ENCODE data around the gene ANO3. TPM values are rescaled to one million over a fixed set of nuclear protein-coding genes. Genes with fewer than 3 reads are reported as not detected.

ANO3 gene
- total RNA-seq, 6 experiments from 2014 or later, result 0.71 to 2.6 (median 1.4) TPM

- Histone ChIP-seq H3K4me3 (no peak overlapping the region), H3K9me3 (no peaks in the 10 kb centered on the region), H3K27me3 (no peaks in the 10 kb centered on the region), H3K36me3 (no peaks in the 10 kb centered on the region), H3K4me1 (no peaks in the 10 kb centered on the region), H3K27ac (no peak overlapping the region)
- intact Hi-C loops (cut with DNase I), result no loop called here
- no peak for TF ChIP-seq CTCF (IDR thresholded peaks at IDR 0.05)
- no peak for TF ChIP-seq POLR2A (IDR thresholded peaks at IDR 0.05)
- WGBS (ENCODE audit: insufficient coverage, low coverage, low lambda C conversion rate, missing lambda C conversion rate), result 38% methylated on average over 2 of the region's 2 CpGs
- ATAC-seq, result no peak
- DNase-seq, result no peak
These were observed 247.8 kb downstream of the ANO3 start for GRCh38 chr11:26579683-26580082.

GRCh38 chr11:26580929-26581328 is 249.0 kb downstream of the ANO3 start:
- Histone ChIP-seq H3K4me3 (no peak overlapping the region), H3K9me3 (no peaks in the 10 kb centered on the region), H3K27ac (no peak overlapping the region), H3K27me3 (no peaks in the 10 kb centered on the region), H3K36me3 (no peaks in the 10 kb centered on the region), H3K4me1 (no peaks in the 10 kb centered on the region)
- intact Hi-C loops (cut with DNase I), result no loop called here
- no peak for TF ChIP-seq CTCF (IDR thresholded peaks at IDR 0.05)
- no peak for TF ChIP-seq POLR2A (IDR thresholded peaks at IDR 0.05)
- DNase-seq (no peak), ATAC-seq (no peak)
- WGBS (ENCODE audit: insufficient coverage, low coverage, low lambda C conversion rate, missing lambda C conversion rate), result 60% methylated on average over 3 of the region's 3 CpGs

- ATAC-seq (no peak), DNase-seq (no peak)
- Histone ChIP-seq H3K4me1 (no peaks in the 10 kb centered on the region), H3K27ac (no peak overlapping the region), H3K36me3 (no peaks in the 10 kb centered on the region), H3K27me3 (no peaks in the 10 kb centered on the region), H3K9me3 (no peaks in the 10 kb centered on the region), H3K4me3 (no peak overlapping the region)
- intact Hi-C loops (cut with DNase I), result no loop called here
- TF ChIP-seq POLR2A (IDR thresholded peaks at IDR 0.05), result no peak
- TF ChIP-seq CTCF (IDR thresholded peaks at IDR 0.05), result no peak
- 55% methylated on average over 3 of the region's 3 CpGs for WGBS (ENCODE audit: insufficient coverage, low coverage, low lambda C conversion rate, missing lambda C conversion rate)
These were observed 251.6 kb downstream of the ANO3 start for GRCh38 chr11:26583550-26583949.

DNA sequence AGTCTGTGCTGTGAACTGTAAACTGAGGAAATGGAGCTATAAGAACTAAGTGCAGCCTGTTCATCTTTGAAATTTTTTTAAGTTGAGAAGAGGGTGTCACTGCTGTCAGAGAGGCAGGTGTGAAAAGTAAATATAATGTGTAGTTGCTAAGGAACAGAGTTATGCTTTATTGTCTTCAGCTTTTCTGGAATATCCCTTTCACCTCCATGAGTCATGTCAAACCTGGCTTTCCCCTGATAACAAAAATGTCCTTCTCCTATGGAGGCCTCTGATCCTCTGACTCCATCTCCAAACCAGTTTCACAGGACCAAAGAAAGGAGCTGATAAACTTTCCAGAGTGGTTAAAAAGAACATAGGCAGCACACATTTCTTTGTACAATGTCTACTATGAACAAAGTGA is 252.9 kb downstream of the ANO3 start:
- intact Hi-C loops (cut with DNase I), result no loop called here
- no peak overlapping the region for H3K4me3 ChIP-seq
- H3K27me3 ChIP-seq, result no peaks in the 10 kb centered on the region
- ATAC-seq, result no peak
- H3K36me3 ChIP-seq, result no peaks in the 10 kb centered on the region
- DNase-seq, result no peak
- H3K27ac ChIP-seq, result no peak overlapping the region
- no peaks in the 10 kb centered on the region for H3K4me1 ChIP-seq
- H3K9me3 ChIP-seq, result no peaks in the 10 kb centered on the region
- TF ChIP-seq CTCF (IDR thresholded peaks at IDR 0.05) (no peak), POLR2A (IDR thresholded peaks at IDR 0.05) (no peak)

DNA sequence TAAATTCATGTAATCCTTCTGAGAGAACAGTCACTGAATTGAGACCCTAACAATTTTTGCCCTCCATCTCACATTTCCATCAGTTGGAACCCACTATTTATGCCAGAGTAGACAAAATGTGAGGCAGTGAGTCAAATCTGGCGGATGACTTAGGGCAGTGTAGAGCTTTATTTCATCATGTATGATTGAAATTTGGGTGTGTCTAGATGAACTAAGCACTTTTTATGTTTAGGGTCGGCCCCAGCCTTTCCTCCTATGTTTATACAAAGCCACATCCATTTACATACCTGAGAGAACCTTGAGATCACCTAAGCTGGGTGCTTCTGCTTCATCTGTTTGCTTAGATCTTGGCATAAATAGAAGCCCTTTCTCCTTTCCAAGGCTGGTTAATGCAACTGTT is 255.1 kb downstream of the ANO3 start:
- DNase-seq (no peak), ATAC-seq (no peak)
- Histone ChIP-seq H3K4me1 (no peaks in the 10 kb centered on the region), H3K36me3 (no peaks in the 10 kb centered on the region), H3K9me3 (no peaks in the 10 kb centered on the region), H3K27ac (no peak overlapping the region), H3K27me3 (no peaks in the 10 kb centered on the region), H3K4me3 (no peak overlapping the region)
- intact Hi-C loops (cut with DNase I), result no loop called here
- 46% methylated on average over 2 of the region's 2 CpGs for WGBS (ENCODE audit: insufficient coverage, low coverage, low lambda C conversion rate, missing lambda C conversion rate)
- no peak for TF ChIP-seq POLR2A (IDR thresholded peaks at IDR 0.05)
- TF ChIP-seq CTCF (IDR thresholded peaks at IDR 0.05), result no peak

Measured in right lobe of liver (tissue), 6 donors.